HEK293 (cell line): ENCODE results near the gene BMP5.

Experiments used
- CTCF ChIP-seq: fragments of 450-650 bp; formaldehyde crosslinking; IDR thresholded peaks from 2 replicates; pipeline ENCODE4 v1.5.1; 2016; ENCODE audit warnings: missing biosample characterization, missing genetic modification characterization
- GLI2 ChIP-seq: fragments of 450-650 bp; formaldehyde crosslinking; IDR thresholded peaks from 2 replicates; pipeline ENCODE4; 2017; ENCODE audit warnings: missing biosample characterization, missing genetic modification characterization, low read depth, borderline replicate concordance
- MEIS1 ChIP-seq: sonication (generic); formaldehyde crosslinking; IDR thresholded peaks from 2 replicates; pipeline ENCODE4 v1.8.1; 2022; ENCODE audit warnings: missing genetic modification reagents, mild to moderate bottlenecking, borderline replicate concordance
- RBAK ChIP-seq: fragments of 450-650 bp; formaldehyde crosslinking; IDR thresholded peaks from 2 replicates; pipeline ENCODE4 v1.5.1; 2016; ENCODE audit warnings: missing biosample characterization, missing genetic modification characterization
- REST ChIP-seq: fragments of 450-650 bp; formaldehyde crosslinking; IDR thresholded peaks from 2 replicates; pipeline ENCODE4 v1.5.1; 2016; ENCODE audit warnings: missing biosample characterization, missing genetic modification characterization
- ZBTB1 ChIP-seq: fragments of 450-650 bp; formaldehyde crosslinking; IDR thresholded peaks from 2 replicates; pipeline ENCODE4 v1.5.1; 2016; ENCODE audit warnings: missing biosample characterization, missing genetic modification characterization
- ZBTB7A ChIP-seq: fragments of 450-650 bp; formaldehyde crosslinking; IDR thresholded peaks from 2 replicates; pipeline ENCODE4 v1.5.1; 2016; ENCODE audit warnings: low read depth, missing biosample characterization, missing genetic modification characterization
- ZFP37 ChIP-seq: fragments of 450-650 bp; formaldehyde crosslinking; IDR thresholded peaks from 2 replicates; pipeline ENCODE4 v1.5.1; 2016; ENCODE audit warnings: missing biosample characterization, missing genetic modification characterization
- ZNF138 ChIP-seq: fragments of 450-650 bp; formaldehyde crosslinking; IDR thresholded peaks from 2 replicates; pipeline ENCODE4 v1.5.1; 2016; ENCODE audit warnings: missing biosample characterization, missing genetic modification characterization, borderline replicate concordance
- ZNF394 ChIP-seq: fragments of 450-650 bp; formaldehyde crosslinking; IDR thresholded peaks from 2 replicates; pipeline ENCODE4 v1.5.1; 2016; ENCODE audit warnings: missing biosample characterization, missing genetic modification characterization, mild to moderate bottlenecking, moderate library complexity, borderline replicate concordance
- ZNF658 ChIP-seq: fragments of 450-650 bp; formaldehyde crosslinking; IDR thresholded peaks from 2 replicates; pipeline ENCODE4; 2016; ENCODE audit warnings: missing biosample characterization, missing genetic modification characterization
- ZSCAN18 ChIP-seq: fragments of 450-650 bp; formaldehyde crosslinking; IDR thresholded peaks from 2 replicates; pipeline ENCODE4 v1.5.1; 2016; ENCODE audit warnings: missing biosample characterization, missing genetic modification characterization
- TF ChIP-seq, protein P1 (sequence below): fragments of 450-650 bp; formaldehyde crosslinking; IDR thresholded peaks from 2 replicates; pipeline ENCODE4 v1.5.1; 2016; ENCODE audit warnings: missing biosample characterization, missing genetic modification characterization

GRCh38 chr6:55704421-55704820 lies 171.0 kb downstream of the BMP5 start:
- TF ChIP-seq ZNF394 (tag by site-specific recombination) (no peak), ZFP37 (no peak), GLI2 (tag by site-specific recombination) (no peak), ZBTB1 (no peak), ZNF138 (tag by site-specific recombination) (no peak), CTCF (tag by site-specific recombination) (no peak), RBAK (tag by site-specific recombination) (no peak), ZSCAN18 (tag by site-specific recombination) (no peak), REST (tag by site-specific recombination) (no peak), MEIS1 (CRISPR knock-in tag) (no peak), ZNF658 (no peak), ZBTB7A (tag by site-specific recombination) (no peak)
- TF ChIP-seq, protein P1, sequence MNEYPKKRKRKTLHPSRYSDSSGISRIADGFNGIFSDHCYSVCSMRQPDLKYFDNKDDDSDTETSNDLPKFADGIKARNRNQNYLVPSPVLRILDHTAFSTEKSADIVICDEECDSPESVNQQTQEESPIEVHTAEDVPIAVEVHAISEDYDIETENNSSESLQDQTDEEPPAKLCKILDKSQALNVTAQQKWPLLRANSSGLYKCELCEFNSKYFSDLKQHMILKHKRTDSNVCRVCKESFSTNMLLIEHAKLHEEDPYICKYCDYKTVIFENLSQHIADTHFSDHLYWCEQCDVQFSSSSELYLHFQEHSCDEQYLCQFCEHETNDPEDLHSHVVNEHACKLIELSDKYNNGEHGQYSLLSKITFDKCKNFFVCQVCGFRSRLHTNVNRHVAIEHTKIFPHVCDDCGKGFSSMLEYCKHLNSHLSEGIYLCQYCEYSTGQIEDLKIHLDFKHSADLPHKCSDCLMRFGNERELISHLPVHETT = no peak
